ENCODE results near the gene CHKA. TPM values are rescaled to one million over a fixed set of nuclear protein-coding genes. Genes with fewer than 3 reads are reported as not detected.

Gene CHKA
- total and polyA plus RNA-seq, 9 of the 15 experiments (the other 6 are each of a cell fraction or from before 2014, with no cell fraction given) = 3.6 to 37.0 (median 30.2) TPM

GRCh38 chr11:68099474-68100405 is 21.4 kb downstream of the CHKA start (continued):
- TF ChIP-seq CCAR2 (IDR thresholded peaks at IDR 0.05; ENCODE audit: low read depth, low read length) (no peak), ZNF143 (CRISPR knock-in tag; IDR thresholded peaks at IDR 0.05) (no peak), E4F1 (CRISPR knock-in tag; IDR thresholded peaks at IDR 0.05; ENCODE audit: borderline replicate concordance) (no peak), NCOR1 (IDR thresholded peaks at IDR 0.05) (peak; percentile 46; the same call in 1 of the 2 replicates), CXXC5 (CRISPR knock-in tag; IDR thresholded peaks at IDR 0.05) (peak; percentile 31; the same call in 1 of the 2 replicates), CEBPG (CRISPR knock-in tag; IDR thresholded peaks at IDR 0.05) (no peak), CEBPG (tag; conservative IDR thresholded peaks at IDR 0.05 in 1 of 2, IDR thresholded peaks at IDR 0.05 in 1 of 2) (no peak), CC2D1A (IDR thresholded peaks at IDR 0.05) (no peak), LCOR (CRISPR knock-in tag; IDR thresholded peaks at IDR 0.05) (no peak), USF2 (CRISPR knock-in tag; IDR thresholded peaks at IDR 0.05) (no peak), MYBL2 (IDR thresholded peaks at IDR 0.05; ENCODE audit: low read depth) (no peak), MYBL2 (CRISPR knock-in tag; IDR thresholded peaks at IDR 0.05; ENCODE audit: borderline replicate concordance) (no peak), SOX6 (IDR thresholded peaks at IDR 0.05) (0 out of 2 replicates have a peak, but pooled peaks have one; percentile 17), SMARCA5 (IDR thresholded peaks at IDR 0.05) (peak; percentile 84), ZFPM2 (CRISPR knock-in tag; IDR thresholded peaks at IDR 0.05) (no peak), NBN (IDR thresholded peaks at IDR 0.05; ENCODE audit: low read depth) (0 out of 2 replicates have a peak, but pooled peaks have one; percentile 52), BDP1 (IDR thresholded peaks at IDR 0.05; ENCODE audit: insufficient read depth, insufficient read length) (no peak), MBD2 (IDR thresholded peaks at IDR 0.05; ENCODE audit: borderline replicate concordance, low read depth) (no peak), MYNN (IDR thresholded peaks at IDR 0.05) (peak; percentile 98), MYNN (CRISPR knock-in tag; IDR thresholded peaks at IDR 0.05) (no peak), ZBTB11 (CRISPR knock-in tag; IDR thresholded peaks at IDR 0.05) (no peak), ZNF316 (IDR thresholded peaks at IDR 0.05) (no peak), IRF2 (CRISPR knock-in tag; IDR thresholded peaks at IDR 0.05) (no peak)
